GM19351 (cell line): ENCODE results near the gene ASTN2.

Source experiments
- ATAC-seq: cut with Tn5 transposase; IDR thresholded peaks from one replicate; pipeline ENCODE4 v1.9.1; 2021; ENCODE audit warnings: mild to moderate bottlenecking, moderate library complexity; ENCODE audit not compliant: unreplicated experiment

ASTN2 gene

DNA sequence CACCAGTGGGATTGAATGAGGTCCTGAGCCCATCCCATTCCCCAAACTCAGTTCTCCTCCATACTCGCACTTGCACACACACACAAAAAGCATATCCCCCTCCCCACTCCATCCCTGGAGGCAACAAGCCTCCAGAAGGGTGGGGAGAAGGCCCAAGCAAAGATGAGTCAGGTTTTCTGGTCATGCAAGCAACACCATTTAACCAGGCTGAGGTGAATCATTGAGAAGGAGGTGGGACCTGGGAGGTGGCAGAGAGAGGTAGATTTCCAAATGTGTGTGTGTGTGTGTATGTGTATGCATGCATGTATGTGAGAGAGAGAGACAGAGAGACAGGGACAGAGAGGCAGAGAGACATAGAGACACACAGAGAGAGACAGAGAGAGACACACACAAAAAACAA is 913.0 kb downstream of the ASTN2 start:
- ATAC-seq, result no peak

DNA sequence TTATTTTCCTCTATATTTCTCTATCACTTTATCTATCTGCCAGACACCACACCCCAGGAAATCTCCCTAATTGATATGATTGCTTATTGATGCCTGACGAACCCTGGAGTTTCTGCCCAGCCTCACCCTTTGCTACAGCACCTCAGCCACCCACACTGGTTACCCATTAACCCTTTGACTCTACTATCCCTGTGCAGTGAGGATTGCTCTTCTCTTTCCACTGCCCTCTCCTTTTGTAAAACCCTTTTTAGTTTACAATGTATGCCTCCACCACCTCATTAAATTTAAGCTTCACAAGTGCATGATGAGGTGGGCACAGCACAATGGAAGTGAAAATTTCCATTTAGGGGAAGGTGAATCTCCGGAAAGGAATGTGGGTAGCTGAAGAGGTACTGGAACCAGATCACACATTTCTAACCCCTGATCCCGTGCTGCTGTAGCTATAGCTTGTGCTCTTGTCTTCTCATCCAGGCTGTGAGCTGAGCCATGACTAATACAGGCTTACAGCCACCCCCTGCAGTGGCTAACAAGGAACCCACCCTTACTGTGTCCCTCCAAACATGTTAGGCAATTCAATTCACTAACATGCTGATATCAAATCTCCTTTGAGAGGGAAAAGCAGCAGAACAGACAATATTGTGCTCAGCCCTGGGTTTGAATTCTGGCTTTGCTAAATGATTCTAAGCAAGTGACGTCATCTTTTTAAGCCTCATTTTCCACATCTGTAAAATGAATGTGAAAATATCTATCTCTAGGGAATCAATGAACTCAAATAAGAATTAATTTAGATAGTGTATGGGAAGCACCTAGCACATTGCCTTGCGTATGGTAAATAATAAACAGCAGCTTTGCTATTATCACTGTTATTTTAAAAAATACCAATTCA is 914.6 kb downstream of the ASTN2 start:
- ATAC-seq, result no peak

GRCh38 chr9:116499434-116499833 is 915.4 kb downstream of the ASTN2 start:
- no peak for ATAC-seq

DNA sequence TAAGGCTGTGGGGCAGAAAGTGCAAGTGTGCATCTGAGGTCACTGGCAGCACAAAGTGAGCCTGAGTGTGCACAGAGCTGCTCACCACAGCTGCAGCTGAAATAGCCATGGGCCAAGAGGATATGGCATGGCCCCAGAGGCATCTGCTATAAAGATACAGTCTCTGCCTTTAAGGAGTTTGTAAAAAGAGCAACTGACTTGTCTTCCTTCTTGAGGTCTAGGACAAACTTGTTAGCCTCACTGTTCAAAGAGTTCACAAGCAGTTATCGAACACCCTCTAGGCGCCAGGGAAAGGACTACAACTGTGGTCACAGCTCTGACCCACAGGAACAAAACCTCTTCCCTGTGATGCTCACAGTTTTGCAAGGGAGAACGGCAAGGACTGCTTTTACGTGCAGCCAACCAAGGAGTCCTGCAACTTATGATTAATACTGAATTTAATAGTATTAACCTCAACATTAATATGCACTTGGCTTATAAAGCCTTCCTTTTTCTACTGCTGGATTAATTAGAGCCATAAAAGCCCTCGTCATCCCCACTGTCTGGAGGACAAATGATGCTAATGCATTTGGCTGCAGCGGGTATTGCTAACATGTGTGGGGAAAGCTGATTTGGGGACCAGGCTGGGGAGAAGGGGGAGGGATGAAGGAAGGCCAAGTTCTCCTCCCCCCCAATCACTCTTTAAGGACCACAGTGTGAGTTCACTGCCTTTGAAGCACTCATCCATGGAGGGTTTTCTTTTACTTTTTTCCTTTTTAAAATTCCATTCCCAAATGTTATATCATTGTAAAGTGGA is 917.6 kb downstream of the ASTN2 start:
- no peak for ATAC-seq

GRCh38 chr9:116496167-116496566 is 918.7 kb downstream of the ASTN2 start:
- no peak for ATAC-seq

- no peak for ATAC-seq
Observed at GRCh38 chr9:116495725-116496124, 919.1 kb downstream of the ASTN2 start.

DNA sequence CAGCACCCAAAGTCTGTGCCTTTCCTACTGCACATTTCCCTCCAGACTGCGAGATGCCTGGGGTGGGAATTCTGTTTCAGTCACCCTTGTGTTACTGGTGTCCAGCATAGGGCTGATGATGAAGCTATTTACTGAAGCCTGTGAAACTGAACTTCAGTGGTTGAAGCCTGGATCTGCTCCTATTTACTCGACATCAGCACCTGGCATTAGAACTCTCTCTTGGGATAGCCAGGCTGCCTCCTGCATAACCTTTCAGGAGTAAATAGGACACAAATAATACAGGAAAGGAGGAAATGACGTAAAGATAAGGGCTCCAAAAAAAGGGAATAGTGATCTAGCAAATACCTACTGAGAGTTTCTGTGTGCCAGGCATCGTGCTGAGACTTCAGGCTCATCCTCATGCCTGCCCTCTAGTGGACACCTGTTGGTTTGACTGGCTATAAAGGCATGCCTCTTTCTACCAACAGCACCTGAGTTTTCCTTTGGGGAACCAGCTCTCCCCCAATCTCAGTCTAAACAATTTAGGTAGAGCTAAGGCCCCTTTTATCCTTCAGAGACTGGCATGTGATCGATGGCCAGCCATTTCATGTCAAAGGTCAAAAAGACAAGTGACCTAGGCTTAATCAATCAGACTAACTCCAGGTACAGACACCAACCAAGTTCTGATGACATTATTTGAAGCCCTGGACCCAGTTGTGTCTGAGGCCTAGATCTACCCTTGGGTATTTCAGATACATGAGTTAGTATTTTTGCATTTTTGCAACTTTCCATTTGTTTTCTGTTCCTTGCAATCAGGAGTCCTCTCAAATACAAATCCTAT is 919.8 kb downstream of the ASTN2 start:
- peak; percentile 77 for ATAC-seq

- no peak for ATAC-seq
Observed at GRCh38 chr9:116493183-116493860, 921.5 kb downstream of the ASTN2 start.

GRCh38 chr9:116491659-116492058 is 923.2 kb downstream of the ASTN2 start:
- no peak for ATAC-seq

GRCh38 chr9:116491219-116491618 is 923.6 kb downstream of the ASTN2 start:
- no peak for ATAC-seq

DNA sequence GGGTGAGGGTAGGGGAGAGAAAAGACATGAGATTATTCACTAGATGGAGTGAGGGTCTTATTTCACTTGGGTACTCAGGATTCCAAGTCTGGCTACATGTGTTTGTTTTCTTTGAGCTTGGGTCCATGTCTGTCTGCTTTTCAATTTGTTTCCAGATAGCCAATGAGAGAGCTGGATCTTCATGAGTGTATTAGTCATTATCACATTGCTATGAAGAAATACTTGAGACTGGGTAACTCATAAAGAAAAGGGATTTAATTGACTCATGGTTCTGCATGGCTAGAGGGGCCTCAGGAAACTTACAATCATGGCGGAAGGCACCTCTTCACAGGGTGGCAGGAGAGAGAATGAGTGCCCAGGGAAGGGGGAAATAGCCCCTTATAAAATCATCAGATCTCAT is 924.5 kb downstream of the ASTN2 start:
- ATAC-seq, result no peak

GRCh38 chr9:116488373-116488772 is 926.5 kb downstream of the ASTN2 start:
- ATAC-seq, result no peak

GRCh38 chr9:116484492-116485061 is 930.3 kb downstream of the ASTN2 start:
- no peak for ATAC-seq

- ATAC-seq, result no peak
Observed at GRCh38 chr9:116483622-116484491, 931.0 kb downstream of the ASTN2 start.

DNA sequence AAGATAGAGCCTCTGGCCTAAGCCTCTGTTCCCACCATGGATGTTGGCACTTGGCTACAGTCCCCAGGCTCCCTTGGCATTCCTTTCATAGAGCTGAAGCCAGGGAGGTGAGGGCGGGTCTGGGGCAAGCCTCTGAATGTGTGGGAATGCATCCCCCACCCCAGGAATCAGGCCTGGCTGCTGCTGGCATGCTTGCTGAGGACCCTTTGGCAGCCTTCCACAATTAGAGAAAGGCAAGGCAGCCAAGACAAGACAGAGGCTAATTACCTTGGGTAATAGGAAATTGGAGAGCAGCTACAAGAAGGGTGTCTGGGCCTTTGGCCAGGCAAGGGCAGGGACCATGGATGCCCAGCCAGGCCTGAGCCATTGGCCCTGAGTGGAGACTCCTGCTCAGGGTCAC is 932.1 kb downstream of the ASTN2 start:
- no peak for ATAC-seq

- ATAC-seq, result no peak
Observed at GRCh38 chr9:116480700-116481099, 934.2 kb downstream of the ASTN2 start.

- ATAC-seq, result no peak
Observed at GRCh38 chr9:116479967-116480366, 934.9 kb downstream of the ASTN2 start.

- no peak for ATAC-seq
Observed at GRCh38 chr9:116479056-116479544, 935.8 kb downstream of the ASTN2 start.

GRCh38 chr9:116477584-116478141 is 937.2 kb downstream of the ASTN2 start:
- ATAC-seq, result no peak
